ENCODE data around the gene EDA2R. TPM values are rescaled to one million over a fixed set of nuclear protein-coding genes. Genes with fewer than 3 reads are reported as not detected.

Gene EDA2R
- total RNA-seq, 1 donor = 0.10 TPM

DNA sequence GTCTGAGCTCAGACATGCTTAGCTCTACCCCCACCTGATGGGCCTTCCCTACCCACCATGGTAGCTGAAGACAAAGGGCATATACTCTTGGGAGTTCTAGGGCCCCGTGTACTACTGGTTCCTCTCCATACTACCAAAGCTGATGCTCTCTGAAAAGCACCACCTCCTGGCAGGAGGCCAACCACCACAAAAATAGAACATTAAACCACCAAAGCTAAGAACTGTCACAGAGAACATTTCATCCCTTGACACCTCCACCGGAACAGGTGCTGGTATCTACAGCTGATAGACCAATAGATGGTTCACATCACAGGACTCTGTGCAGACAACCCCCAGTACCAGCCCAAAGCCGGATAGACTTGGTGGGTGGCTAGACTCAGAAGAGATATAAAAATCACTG, 13.4 kb downstream of the EDA2R start:
- H3K27me3 ChIP-seq (ENCODE audit: insufficient read depth, low read length) = no peaks in the 10 kb centered on the region
- no peaks in the 10 kb centered on the region for H3K4me1 ChIP-seq (ENCODE audit: insufficient read depth, low read length)
- no peaks in the 10 kb centered on the region for H3K9me3 ChIP-seq (ENCODE audit: low read depth, low read length)
- no peak overlapping the region for H3K4me3 ChIP-seq (ENCODE audit: low read length)

DNA sequence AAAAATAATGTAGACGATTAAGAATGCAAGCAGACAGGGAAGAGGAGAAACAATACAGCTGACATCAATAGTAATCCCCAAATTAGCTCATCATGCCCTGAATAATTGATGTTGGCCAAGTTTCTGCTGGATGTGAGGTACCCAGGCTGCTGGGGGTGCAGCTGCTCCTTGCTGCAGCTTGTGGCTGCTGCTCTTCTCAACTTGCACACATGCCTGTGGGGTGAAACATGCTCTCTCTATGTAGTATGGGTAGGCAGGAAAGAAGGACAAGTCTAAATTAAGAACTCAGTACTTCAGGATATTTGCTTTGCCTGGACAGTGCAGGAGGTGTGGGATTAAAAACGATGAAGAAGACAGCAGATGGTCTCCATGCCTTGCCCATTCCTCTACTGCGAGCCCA, 16.7 kb downstream of the EDA2R start:
- H3K9me3 ChIP-seq (ENCODE audit: low read depth, low read length) = no peaks in the 10 kb centered on the region
- no peaks in the 10 kb centered on the region for H3K4me1 ChIP-seq (ENCODE audit: insufficient read depth, low read length)
- H3K4me3 ChIP-seq (ENCODE audit: low read length) = no peak overlapping the region
- no peaks in the 10 kb centered on the region for H3K27me3 ChIP-seq (ENCODE audit: insufficient read depth, low read length)

DNA sequence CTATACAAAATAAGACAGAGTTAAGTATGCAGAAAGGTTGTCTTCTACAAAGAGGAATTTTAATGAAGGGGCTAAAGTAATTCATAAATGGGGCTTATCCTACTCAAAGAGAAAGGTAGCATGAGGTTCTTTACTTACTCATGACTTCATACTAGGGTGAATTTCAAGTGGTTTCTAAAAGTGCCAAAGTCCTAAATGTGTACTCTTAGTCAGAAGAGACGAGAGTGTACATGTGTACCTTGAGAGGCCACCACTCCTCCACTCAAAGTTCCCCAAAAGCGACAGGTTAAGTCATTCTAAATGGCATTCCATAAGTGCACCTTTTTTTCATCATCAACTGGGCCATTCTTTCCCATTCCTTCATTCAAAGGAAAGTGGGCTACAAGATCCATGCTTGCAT, 21.9 kb downstream of the EDA2R start:
- H3K9me3 ChIP-seq (ENCODE audit: low read depth, low read length) = no peaks in the 10 kb centered on the region
- H3K27me3 ChIP-seq (ENCODE audit: insufficient read depth, low read length) = no peaks in the 10 kb centered on the region
- no peaks in the 10 kb centered on the region for H3K4me1 ChIP-seq (ENCODE audit: insufficient read depth, low read length)
- no peak overlapping the region for H3K4me3 ChIP-seq (ENCODE audit: low read length)

DNA sequence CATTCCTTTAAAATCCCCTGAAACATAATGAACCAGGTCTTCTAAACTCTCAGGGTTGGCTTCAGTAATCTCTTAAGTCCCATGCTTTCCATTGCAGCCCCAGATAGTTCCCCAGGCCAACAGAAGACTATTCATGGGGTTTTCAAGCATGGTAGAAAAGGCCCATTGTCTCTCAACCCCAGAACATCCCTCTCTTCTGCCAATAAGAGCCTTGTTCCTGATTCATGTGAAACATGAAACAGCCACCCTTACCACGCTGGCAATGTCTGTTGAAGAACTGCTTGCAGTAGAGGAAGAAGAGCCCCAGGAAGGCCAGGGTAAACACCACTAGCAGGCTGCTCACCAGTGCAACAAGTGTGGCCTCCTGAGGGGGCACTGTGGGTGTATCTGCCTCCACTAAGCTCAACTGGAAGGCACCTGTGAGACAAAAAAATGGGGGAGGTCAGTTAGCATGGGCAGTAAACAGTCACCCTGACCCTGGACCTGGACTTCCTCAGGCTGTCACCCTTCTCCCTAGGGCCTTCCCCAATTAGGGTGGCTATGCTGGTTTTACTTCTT, 36.4 kb downstream of the EDA2R start:
- Histone ChIP-seq H3K27me3 (ENCODE audit: insufficient read depth, low read length) (no peaks in the 10 kb centered on the region), H3K4me1 (ENCODE audit: insufficient read depth, low read length) (no peaks in the 10 kb centered on the region), H3K9me3 (ENCODE audit: low read depth, low read length) (no peaks in the 10 kb centered on the region), H3K4me3 (ENCODE audit: low read length) (no peak overlapping the region)

DNA sequence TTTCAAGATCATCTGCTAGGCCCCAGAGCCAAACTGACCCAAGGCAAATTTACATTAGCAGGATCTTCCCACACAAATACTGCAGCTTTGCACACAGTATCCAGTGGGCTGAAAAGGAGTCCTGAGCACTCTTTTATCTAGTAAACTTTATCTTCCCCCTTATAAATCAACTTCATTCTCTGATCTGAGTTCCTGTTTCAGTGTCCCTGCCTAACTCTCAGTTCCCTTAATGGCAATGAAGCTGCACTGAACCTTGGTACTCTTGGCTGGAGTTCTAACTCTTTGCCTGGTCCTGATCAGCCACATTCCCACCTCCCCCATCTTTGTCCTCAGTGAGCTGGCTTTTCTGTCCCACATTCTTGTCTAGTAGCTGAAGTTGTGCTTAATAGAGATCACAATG, 37.4 kb downstream of the EDA2R start:
- H3K9me3 ChIP-seq (ENCODE audit: low read depth, low read length) = no peaks in the 10 kb centered on the region
- no peaks in the 10 kb centered on the region for H3K27me3 ChIP-seq (ENCODE audit: insufficient read depth, low read length)
- no peaks in the 10 kb centered on the region for H3K4me1 ChIP-seq (ENCODE audit: insufficient read depth, low read length)
- H3K4me3 ChIP-seq (ENCODE audit: low read length) = no peak overlapping the region

DNA sequence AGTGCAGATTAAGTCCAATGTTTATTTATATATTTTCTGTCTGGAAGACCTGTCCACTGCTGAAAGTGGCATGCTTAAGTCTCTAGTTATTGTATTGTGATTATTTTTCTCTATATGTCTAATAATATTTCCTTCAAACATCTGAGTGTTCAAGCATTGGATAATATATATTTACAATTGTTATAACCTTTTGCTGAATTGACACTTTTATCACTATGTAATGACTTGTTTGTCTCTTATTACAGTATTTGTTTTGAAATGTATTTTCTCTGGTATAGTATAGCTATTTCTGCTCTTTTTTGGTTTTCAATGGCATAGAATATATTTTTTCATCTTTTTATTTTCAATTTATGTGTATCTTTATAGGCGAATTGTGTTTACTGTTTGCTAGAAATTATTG, 59.7 kb downstream of the EDA2R start:
- no peaks in the 10 kb centered on the region for H3K27me3 ChIP-seq (ENCODE audit: insufficient read depth, low read length)
- no peaks in the 10 kb centered on the region for H3K4me1 ChIP-seq (ENCODE audit: insufficient read depth, low read length)
- no peaks in the 10 kb centered on the region for H3K9me3 ChIP-seq (ENCODE audit: low read depth, low read length)
- H3K4me3 ChIP-seq (ENCODE audit: low read length) = no peak overlapping the region

DNA sequence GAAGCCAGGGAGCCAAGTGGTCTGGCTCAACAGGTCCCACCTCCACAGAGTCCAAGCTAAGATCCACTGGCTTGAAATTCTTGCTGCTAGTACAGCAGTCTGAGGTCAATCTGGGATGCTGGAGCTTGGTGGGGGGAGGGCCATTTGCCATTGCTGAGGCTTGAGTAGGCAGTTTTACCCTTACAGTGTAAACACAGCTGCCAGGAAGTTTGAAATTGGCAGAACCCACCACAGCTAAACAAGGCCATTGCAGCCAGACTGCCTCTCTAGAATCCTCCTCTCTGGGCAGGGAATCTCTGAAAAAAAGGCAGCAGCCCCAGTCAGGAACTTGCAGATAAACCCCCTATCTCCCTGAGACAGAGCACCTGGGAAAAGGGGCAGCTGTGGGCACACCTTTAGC, 84.9 kb downstream of the EDA2R start:
- Histone ChIP-seq H3K4me1 (ENCODE audit: insufficient read depth, low read length) (no peaks in the 10 kb centered on the region), H3K4me3 (ENCODE audit: low read length) (no peak overlapping the region), H3K27me3 (ENCODE audit: insufficient read depth, low read length) (no peaks in the 10 kb centered on the region), H3K9me3 (ENCODE audit: low read depth, low read length) (no peaks in the 10 kb centered on the region)

DNA sequence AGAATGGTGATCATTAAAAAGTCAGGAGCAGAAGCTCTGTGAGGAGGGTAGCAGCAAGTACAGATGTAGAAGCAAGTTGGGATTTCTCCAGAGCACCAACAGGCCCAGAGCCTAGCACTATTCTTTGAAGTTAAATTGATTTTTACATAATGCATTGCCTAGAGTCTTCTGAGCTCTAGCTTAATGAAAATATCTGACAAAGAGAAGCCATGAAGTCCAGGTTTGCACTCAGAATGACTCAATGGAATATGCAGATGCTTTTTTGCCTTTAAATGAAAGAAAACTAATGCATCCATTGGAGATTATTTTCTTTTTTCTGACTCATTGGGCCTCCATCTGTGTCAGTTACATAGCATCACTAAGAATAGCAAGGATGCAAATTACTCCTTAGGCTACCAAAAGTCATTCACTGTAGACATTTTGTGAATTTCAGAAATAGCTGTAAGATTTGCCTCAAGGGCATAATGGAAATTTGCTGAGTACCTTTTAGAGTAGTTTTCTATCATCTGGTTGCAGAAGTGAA, 91.0 kb downstream of the EDA2R start:
- H3K27me3 ChIP-seq (ENCODE audit: insufficient read depth, low read length) = no peaks in the 10 kb centered on the region
- no peaks in the 10 kb centered on the region for H3K4me1 ChIP-seq (ENCODE audit: insufficient read depth, low read length)
- no peak overlapping the region for H3K4me3 ChIP-seq (ENCODE audit: low read length)
- no peaks in the 10 kb centered on the region for H3K9me3 ChIP-seq (ENCODE audit: low read depth, low read length)
